GM19351 (cell line): Measurements from ENCODE around the gene VPS13A.
"Not testable (repeated sequence)": the region's sequence is repeated elsewhere in the genome, so short reads cannot be mapped to it uniquely, and the experiment has no call there.

Source experiments
- ATAC-seq: cut with Tn5 transposase; IDR thresholded peaks from one replicate; pipeline ENCODE4 v1.9.1; 2021; ENCODE audit warnings: mild to moderate bottlenecking, moderate library complexity; ENCODE audit not compliant: unreplicated experiment

The VPS13A gene

GRCh38 chr9:77421506-77422265 lies 244.4 kb downstream of the VPS13A start:
- no peak for ATAC-seq

GRCh38 chr9:77422969-77423368 lies 245.6 kb downstream of the VPS13A start:
- ATAC-seq, result no peak

GRCh38 chr9:77423841-77424240 lies 246.5 kb downstream of the VPS13A start:
- ATAC-seq, result no peak

- ATAC-seq, result no peak
Measured at GRCh38 chr9:77424993-77425392, 247.7 kb downstream of the VPS13A start.

- ATAC-seq, result no peak
Measured at GRCh38 chr9:77426712-77427111, 249.4 kb downstream of the VPS13A start.

GRCh38 chr9:77427256-77427927 lies 250.1 kb downstream of the VPS13A start:
- ATAC-seq, result no peak

GRCh38 chr9:77429928-77430327 lies 252.6 kb downstream of the VPS13A start:
- no peak for ATAC-seq

GRCh38 chr9:77432053-77432452 lies 254.7 kb downstream of the VPS13A start:
- ATAC-seq, result no peak

GRCh38 chr9:77433675-77434445 lies 256.5 kb downstream of the VPS13A start:
- ATAC-seq, result peak; percentile 97

- ATAC-seq, result no peak
Measured at GRCh38 chr9:77435277-77435676, 257.9 kb downstream of the VPS13A start.

- ATAC-seq, result no peak
Measured at GRCh38 chr9:77435688-77436087, 258.4 kb downstream of the VPS13A start.

GRCh38 chr9:77438653-77439052 lies 261.3 kb downstream of the VPS13A start:
- ATAC-seq, result no peak

- no peak for ATAC-seq
Measured at GRCh38 chr9:77440057-77440456, 262.7 kb downstream of the VPS13A start.

- ATAC-seq, result not testable (repeated sequence)
Measured at GRCh38 chr9:77441124-77441523, 263.8 kb downstream of the VPS13A start.

GRCh38 chr9:77442436-77442835 lies 265.1 kb downstream of the VPS13A start:
- no peak for ATAC-seq

GRCh38 chr9:77447646-77448045 lies 270.3 kb downstream of the VPS13A start:
- ATAC-seq, result no peak

GRCh38 chr9:77449240-77450084 lies 272.1 kb downstream of the VPS13A start:
- no peak for ATAC-seq

- ATAC-seq, result no peak
Measured at GRCh38 chr9:77450085-77450475, 272.7 kb downstream of the VPS13A start.

- no peak for ATAC-seq
Measured at GRCh38 chr9:77451507-77451906, 274.2 kb downstream of the VPS13A start.

- ATAC-seq, result no peak
Measured at GRCh38 chr9:77453825-77454647, 276.7 kb downstream of the VPS13A start.
